OCI-LY7 (cell line): Measurements from ENCODE around the gene PPM1M. TPM values are rescaled to one million over a fixed set of nuclear protein-coding genes. Genes with fewer than 3 reads are reported as not detected.

Experiments used
- Bru-seq: library from RNA; stranded (reverse); fragments of 400-500 nt; gene quantifications from one replicate; lab custom pipeline; 2021; lab: Mats Ljungman, UMichigan
- BruChase-seq, 2 experiments: library from RNA; stranded (reverse); fragments of 400-500 nt; gene quantifications; one replicate each; lab custom pipeline; 2021; lab: Mats Ljungman, UMichigan
- BruUV-seq: library from RNA; stranded (reverse); fragments of 400-500 nt; replicated peaks from 2 replicates; lab custom pipeline; 2021; lab: Mats Ljungman, UMichigan
- CTCF ChIA-PET: fragments of 300-600 bp; sonication (Branson Sonifier 250); formaldehyde crosslinking; loops from one replicate; lab custom pipeline; 2022; ENCODE audit warnings: antibody characterized with exemption; ENCODE audit not compliant: unreplicated experiment; lab: Charles Lee
- POLR2A ChIA-PET: fragments of 300-600 bp; sonication (Branson Sonifier 250); formaldehyde crosslinking; loops from one replicate; lab custom pipeline; 2022; ENCODE audit warnings: antibody characterized with exemption; lab: Charles Lee
- DNase-seq: peaks from one replicate; pipeline ENCODE4 v3.0.0-alpha.2; 2015; ENCODE audit warnings: low spot score
- H2AFZ ChIP-seq: fragments of 200-600 bp; sonication (generic), shearing (Covaris generic); 2 replicates; pipeline ENCODE4 v1.6.1; 2014; ENCODE audit warnings: mild to moderate bottlenecking, antibody characterized with exemption, low read length, moderate library complexity
- H3K27ac ChIP-seq: fragments of 200-600 bp; sonication (generic); 2 replicates; pipeline ENCODE4 v1.5.1; 2014; ENCODE audit warnings: mixed run types, low read depth, mild to moderate bottlenecking, moderate library complexity, low read length, inconsistent platforms; ENCODE audit not compliant: poor library complexity, severe bottlenecking
- H3K36me3 ChIP-seq: fragments of 200-600 bp; sonication (generic); 2 replicates; pipeline ENCODE4 v1.6.1; 2014; ENCODE audit warnings: mild to moderate bottlenecking, antibody characterized with exemption, low read length, moderate library complexity, mixed read lengths; ENCODE audit not compliant: insufficient read depth
- H3K4me1 ChIP-seq: fragments of 200-600 bp; sonication (generic); 2 replicates; pipeline ENCODE4 v1.5.1; 2014; ENCODE audit warnings: mild to moderate bottlenecking, low read length; ENCODE audit not compliant: insufficient read depth, poor library complexity, severe bottlenecking
- H3K4me2 ChIP-seq: fragments of 200-600 bp; sonication (generic); 2 replicates; pipeline ENCODE4 v1.6.1; 2014; ENCODE audit warnings: mild to moderate bottlenecking, low read length
- H3K4me3 ChIP-seq: fragments of 200-600 bp; sonication (generic); 2 replicates; pipeline ENCODE4 v1.5.1; 2014; ENCODE audit warnings: mild to moderate bottlenecking, low read depth, low read length; ENCODE audit not compliant: poor library complexity, severe bottlenecking
- H3K79me2 ChIP-seq: fragments of 200-600 bp; sonication (generic); 2 replicates; pipeline ENCODE4 v1.6.1; 2016; ENCODE audit warnings: low read depth, mild to moderate bottlenecking, low read length, moderate library complexity, mixed read lengths; ENCODE audit not compliant: insufficient read depth
- H3K9me2 ChIP-seq: fragments of 200-600 bp; sonication (generic); 2 replicates; pipeline ENCODE4 v1.6.1; 2016; ENCODE audit warnings: mild to moderate bottlenecking, low read length, mixed read lengths; ENCODE audit not compliant: insufficient read depth
- H3K9me3 ChIP-seq: fragments of 200-600 bp; sonication (generic); 2 replicates; pipeline ENCODE4 v1.6.1; 2014; ENCODE audit warnings: mild to moderate bottlenecking, mixed run types, low read length, mixed read lengths
- H4K20me1 ChIP-seq: fragments of 200-600 bp; sonication (generic); 2 replicates; pipeline ENCODE4 v1.6.1; 2014; ENCODE audit warnings: mild to moderate bottlenecking, antibody characterized with exemption, low read length, moderate library complexity, mixed read lengths; ENCODE audit not compliant: insufficient read depth
- CTCF ChIP-seq: fragments of 200-600 bp; sonication (generic); conservative IDR thresholded peaks from 2 replicates; pipeline ENCODE4 v1.5.1; 2014; ENCODE audit warnings: mild to moderate bottlenecking, antibody characterized with exemption, low read length, moderate library complexity, mixed read lengths
- EZH2phosphoT487 ChIP-seq: fragments of 200-600 bp; sonication (generic); IDR thresholded peaks from 2 replicates; pipeline ENCODE4 v1.6.1; 2018; ENCODE audit warnings: low read depth, borderline replicate concordance, mild to moderate bottlenecking, mixed run types, antibody characterized with exemption, low read length, moderate library complexity, mixed read lengths
- intact Hi-C: fragments of 100-400 bp; cut with micrococcal nuclease; formaldehyde crosslinking; loops from one replicate; pipeline ENCODE4 v1.10.0; 2022; ENCODE audit not compliant: unreplicated experiment
- long read RNA-seq: library from polyadenylated mRNA; stranded (forward); transcript quantifications from one replicate; pipeline ENCODE4 v2.0.0, GENCODE V29; 2022
- total RNA-seq, 2 experiments: library from RNA; depleted of rRNA in 1 of 2; stranded (reverse); fragments of >200 nt in 1 of 2; shearing (Covaris generic) in 1 of 2; gene quantifications; 2 replicates each; pipeline ENCODE4 v1.2.3, GENCODE V29; 2014 to 2022

Gene PPM1M
- total RNA-seq (2014; rRNA removed; shearing (Covaris generic)) (1.1 and 4.4 TPM in 2 replicates), total RNA-seq (2022) (13.8 and 15.6 TPM in 2 replicates), Bru-seq, nascent RNA (percentile 32 among the genes with signal in this experiment), BruChase-seq, experiment 1, labeled RNA remaining after a 6-hour chase (percentile 47 among the genes with signal in this experiment), BruChase-seq, experiment 2, labeled RNA remaining after a 2-hour chase (percentile 39 among the genes with signal in this experiment)
- long read RNA-seq, partial matches to known transcripts: 4 of 42 reads
- long read RNA-seq, other reads (novel, unspliced or antisense): 37 of 42 reads

DNA sequence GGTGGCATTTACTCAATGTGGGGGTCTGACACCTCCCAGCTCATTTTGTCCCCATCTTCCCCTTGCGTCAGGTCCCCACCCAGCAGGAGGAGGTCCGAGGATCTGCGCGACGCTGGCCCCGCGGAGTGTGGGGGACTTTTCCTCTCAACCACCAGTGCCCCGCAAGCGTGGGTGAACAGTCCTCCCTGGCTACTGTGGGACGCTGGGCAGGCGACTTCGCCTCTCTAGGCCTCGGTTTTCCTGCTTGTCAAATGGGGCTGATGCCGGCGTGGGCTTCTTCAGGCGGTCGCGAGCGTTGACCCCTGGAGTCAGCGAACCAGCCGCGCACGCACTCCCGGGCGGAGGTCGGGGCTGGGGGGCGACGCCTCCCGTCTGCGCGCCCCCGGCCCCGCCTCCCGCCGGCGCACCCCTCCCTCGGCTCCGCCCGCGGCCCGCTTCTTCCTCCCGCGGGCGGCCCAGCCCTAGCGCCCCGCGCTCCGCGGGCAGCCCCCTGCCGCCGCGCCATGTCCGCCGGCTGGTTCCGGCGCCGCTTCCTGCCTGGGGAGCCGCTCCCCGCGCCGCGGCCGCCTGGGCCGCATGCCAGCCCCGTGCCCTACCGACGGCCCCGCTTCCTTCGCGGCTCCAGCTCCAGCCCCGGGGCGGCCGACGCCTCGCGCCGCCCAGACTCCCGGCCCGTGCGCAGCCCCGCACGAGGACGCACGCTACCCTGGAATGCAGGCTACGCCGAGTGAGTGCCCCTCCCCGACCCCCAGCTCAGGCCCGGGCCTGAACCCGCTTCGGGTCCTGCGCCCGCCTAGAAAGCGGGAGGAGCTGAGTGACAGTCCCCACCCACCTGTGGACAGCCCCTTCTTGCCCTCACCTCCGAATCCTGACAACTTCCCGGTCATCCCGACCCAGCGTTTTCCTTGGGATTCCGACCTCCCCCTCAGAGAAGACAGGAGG is at the start of gene PPM1M:
TSS of gene PPM1M (plus strand) at position 438 of the 942 bp plus-strand sequence. CDS start at position 504, 66 bp downstream.
- H3K4me1 ChIP-seq: peaks cover 6% of the 10 kb centered on the region
- H3K4me2 ChIP-seq: peak within 1 kb of the TSS; percentile 37; the same call in 1 of the 2 replicates
- H3K9me2 ChIP-seq: no peaks in the 10 kb centered on the region
- TF ChIP-seq CTCF: no peak
- TF ChIP-seq EZH2phosphoT487: no peak
- no peaks in the 10 kb centered on the region for H3K79me2 ChIP-seq
- no peak within 1 kb of the TSS for H2AFZ ChIP-seq
- ChIA-PET CTCF (no interaction called here), POLR2A (interaction anchor here (0.6 kb wide), 1 partner anchor 252 kb away, joined by 3 read pairs; no protein-coding TSS in a partner anchor)
- H3K36me3 ChIP-seq: peaks cover 25% of the 10 kb centered on the region
- intact Hi-C loops: no loop called here
- no TSS peak for BruUV-seq
- no peaks in the 10 kb centered on the region for H3K9me3 ChIP-seq
- no peak for DNase-seq
- H3K27ac ChIP-seq: no peak within 1 kb of the TSS
- H3K4me3 ChIP-seq: no peak within 1 kb of the TSS
- H4K20me1 ChIP-seq: no peaks in the 10 kb centered on the region

DNA sequence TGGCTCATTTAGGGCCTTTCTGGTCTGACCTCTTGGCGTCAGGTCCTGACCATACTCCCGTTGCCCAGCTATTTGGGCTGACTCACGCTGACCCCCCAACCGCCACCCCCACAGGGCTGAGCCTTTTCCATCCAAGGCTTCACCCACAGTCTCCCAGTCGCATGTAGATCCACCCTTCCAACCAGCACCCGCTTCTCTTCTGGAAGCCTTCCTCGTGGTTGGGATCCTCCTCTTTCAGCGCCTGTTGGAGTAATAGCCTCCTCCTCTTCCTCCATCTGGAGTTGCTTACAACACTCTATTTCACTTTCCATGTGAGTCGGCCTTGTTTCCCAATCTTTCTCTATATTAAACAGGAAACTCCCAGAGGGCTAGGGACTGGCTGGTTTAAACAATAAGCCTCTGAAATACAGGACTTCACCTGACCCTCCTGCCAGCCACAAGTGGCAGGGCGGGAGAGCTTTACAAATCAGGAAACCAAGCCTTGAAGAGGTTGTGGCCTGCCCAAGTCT is 49.7 kb upstream of the PPM1M start:
- no peak for TF ChIP-seq CTCF
- TF ChIP-seq EZH2phosphoT487: no peak
- BruUV-seq: no TSS peak
- Histone ChIP-seq H4K20me1 (no peaks in the 10 kb centered on the region), H3K27ac (no peak overlapping the region), H3K36me3 (peaks cover 15% of the 10 kb centered on the region), H3K79me2 (peaks cover 15% of the 10 kb centered on the region; the same call in 1 of the 2 replicates), H3K4me2 (no peak overlapping the region), H3K4me3 (no peak overlapping the region), H3K9me3 (no peaks in the 10 kb centered on the region), H3K4me1 (peaks cover 17% of the 10 kb centered on the region), H3K9me2 (no peaks in the 10 kb centered on the region), H2AFZ (no peak overlapping the region)
- CTCF ChIA-PET: interaction anchor here (0.6 kb wide), 1 partner anchor 37 kb away, joined by 3 read pairs; no protein-coding TSS in a partner anchor
- intact Hi-C loops: no loop called here
- POLR2A ChIA-PET: interaction anchor here (0.7 kb wide), 1 partner anchor 41 kb away, joined by 3 read pairs; the partner anchor contains the start of gene POC1A
- no peak for DNase-seq
